Testis (tissue), 3 donors: ENCODE data around the gene EMC9. TPM values are rescaled to one million over a fixed set of nuclear protein-coding genes. Genes with fewer than 3 reads are reported as not detected.

Source experiments
- DNase-seq: peaks from one replicate; pipeline ENCODE4 v3.0.0-alpha.2; 2019
- H3K27ac ChIP-seq, 2 donors: fragments of 200-600 bp; sonication (generic); one replicate each; pipeline ENCODE4 v1.5.1; 2019
- H3K27me3 ChIP-seq: fragments of 200-600 bp; sonication (generic); one replicate; pipeline ENCODE4 v1.5.1; 2019
- H3K36me3 ChIP-seq: fragments of 200-600 bp; sonication (generic); one replicate; pipeline ENCODE4 v1.5.1; 2017; ENCODE audit warnings: low read depth; ENCODE audit errors: missing control alignments
- H3K4me1 ChIP-seq: fragments of 200-600 bp; sonication (generic); one replicate; pipeline ENCODE4 v1.5.1; 2019
- H3K4me3 ChIP-seq, 2 donors: fragments of 200-600 bp; sonication (generic); one replicate each; pipeline ENCODE4 v1.5.1; 2017 to 2019
- H3K9me3 ChIP-seq: fragments of 200-600 bp; sonication (generic); one replicate; pipeline ENCODE4 v1.5.1; 2017
- POLR2A ChIP-seq: fragments of 450-650 bp; IDR thresholded peaks from one replicate; pipeline ENCODE4 v1.6.1; 2017; ENCODE audit warnings: antibody characterized with exemption, mild to moderate bottlenecking, moderate library complexity
- WGBS, 2 donors: methylation state at CpG; one replicate each; pipeline ENCODE4 v1.1.5; 2018; 5-methylcytosine and 5-hydroxymethylcytosine counted together
- intact Hi-C: fragments of 100-400 bp; cut with DNase I; formaldehyde crosslinking; loops from one replicate; pipeline ENCODE4 v1.15.1; 2023; ENCODE audit warnings: low total_unique reads
- polyA plus RNA-seq: library from polyadenylated mRNA; stranded (reverse); fragments of 350-450 nt; fragmentation: Illumina TruSeq; extraction: RNeasy Lipid Tissue Mini Kit (QIAGEN cat#74804); gene quantifications from one replicate; pipeline ENCODE4 v1.2.3, GENCODE V29; 2014; ENCODE audit warnings: low read depth, low replicate concordance; ENCODE audit not compliant: insufficient read depth
- total RNA-seq, 2 donors: library from RNA; depleted of rRNA; stranded (reverse); fragments of >200 nt; gene quantifications; one replicate each; pipeline ENCODE4 v1.2.3, GENCODE V29; 2016
- TF ChIP-seq, protein P1 (sequence below), 3 experiments: fragments of 450-650 bp in 2 of 3; fragments of 200-600 bp in 1 of 3; sonication (generic) in 1 of 3; IDR thresholded peaks; one replicate each; pipeline ENCODE4 v1.5.1; 2016 to 2019; ENCODE audit warnings: antibody characterized with exemption in 3 of 3, mild to moderate bottlenecking in 2 of 3, moderate library complexity in 1 of 3

Gene EMC9
- total and polyA plus RNA-seq, 3 donors from 2014 or later = 15.2 to 33.7 (median 23.9) TPM

- Histone ChIP-seq H3K27me3 (no peaks in the 10 kb centered on the region), H3K4me1 (peaks cover 9% of the 10 kb centered on the region), H3K9me3 (no peaks in the 10 kb centered on the region), H3K4me3 (no peak overlapping the region), H3K36me3 (no peaks in the 10 kb centered on the region), H3K27ac (no peak overlapping the region)
- no peak for DNase-seq
- intact Hi-C loops = no loop called here
- WGBS, 2 donors = 86 to 96% methylated on average over 7 of the region's 7 CpGs
- TF ChIP-seq, protein P1, sequence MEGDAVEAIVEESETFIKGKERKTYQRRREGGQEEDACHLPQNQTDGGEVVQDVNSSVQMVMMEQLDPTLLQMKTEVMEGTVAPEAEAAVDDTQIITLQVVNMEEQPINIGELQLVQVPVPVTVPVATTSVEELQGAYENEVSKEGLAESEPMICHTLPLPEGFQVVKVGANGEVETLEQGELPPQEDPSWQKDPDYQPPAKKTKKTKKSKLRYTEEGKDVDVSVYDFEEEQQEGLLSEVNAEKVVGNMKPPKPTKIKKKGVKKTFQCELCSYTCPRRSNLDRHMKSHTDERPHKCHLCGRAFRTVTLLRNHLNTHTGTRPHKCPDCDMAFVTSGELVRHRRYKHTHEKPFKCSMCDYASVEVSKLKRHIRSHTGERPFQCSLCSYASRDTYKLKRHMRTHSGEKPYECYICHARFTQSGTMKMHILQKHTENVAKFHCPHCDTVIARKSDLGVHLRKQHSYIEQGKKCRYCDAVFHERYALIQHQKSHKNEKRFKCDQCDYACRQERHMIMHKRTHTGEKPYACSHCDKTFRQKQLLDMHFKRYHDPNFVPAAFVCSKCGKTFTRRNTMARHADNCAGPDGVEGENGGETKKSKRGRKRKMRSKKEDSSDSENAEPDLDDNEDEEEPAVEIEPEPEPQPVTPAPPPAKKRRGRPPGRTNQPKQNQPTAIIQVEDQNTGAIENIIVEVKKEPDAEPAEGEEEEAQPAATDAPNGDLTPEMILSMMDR (IDR thresholded peaks at IDR 0.05) = no peak
- no peak for TF ChIP-seq POLR2A
Observed at GRCh38 chr14:24185026-24185425, 43.6 kb upstream of the EMC9 start.

- no peak for TF ChIP-seq POLR2A
- 88 to 93% methylated on average over 5 to 19 of the region's 19 CpGs for WGBS, 2 donors
- no peak overlapping the region for H3K27ac ChIP-seq
- intact Hi-C loops = no loop called here
- no peaks in the 10 kb centered on the region for H3K9me3 ChIP-seq
- no peak overlapping the region for H3K4me3 ChIP-seq
- H3K27me3 ChIP-seq = no peaks in the 10 kb centered on the region
- no peak for DNase-seq
- peaks cover 9% of the 10 kb centered on the region for H3K4me1 ChIP-seq
- H3K36me3 ChIP-seq = no peaks in the 10 kb centered on the region
Observed at GRCh38 chr14:24184104-24184970, 42.9 kb upstream of the EMC9 start.

DNA sequence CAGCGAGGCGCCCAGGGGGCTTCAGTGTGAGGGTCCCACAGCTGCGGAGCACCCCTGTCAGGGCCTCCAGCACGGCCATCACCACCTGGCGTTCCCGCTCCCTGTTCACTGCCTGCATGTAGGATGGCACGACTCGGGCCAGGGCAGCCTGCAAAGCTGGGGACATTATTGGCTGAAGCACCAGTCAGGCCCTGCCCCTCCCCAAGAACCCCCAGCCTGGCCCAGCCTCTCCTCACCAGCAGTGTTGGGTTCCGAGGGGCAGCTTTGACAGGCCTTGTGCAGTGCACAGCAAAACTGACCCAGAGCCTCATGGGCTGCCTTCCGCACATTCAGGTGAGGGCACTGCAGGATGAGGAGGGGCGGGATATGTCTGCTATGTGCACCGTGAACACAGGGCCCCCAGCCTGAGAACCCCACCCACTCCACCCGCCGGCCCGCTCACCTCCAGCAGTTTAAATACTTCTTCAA is 41.7 kb upstream of the EMC9 start:
- H3K27ac ChIP-seq = no peak overlapping the region
- H3K36me3 ChIP-seq = no peaks in the 10 kb centered on the region
- WGBS, 2 donors = 92 to 100% methylated on average over 4 to 15 of the region's 15 CpGs
- H3K4me1 ChIP-seq = peaks cover 7% of the 10 kb centered on the region
- no peak for DNase-seq
- no peaks in the 10 kb centered on the region for H3K27me3 ChIP-seq
- H3K9me3 ChIP-seq = no peaks in the 10 kb centered on the region
- no peak overlapping the region for H3K4me3 ChIP-seq
- intact Hi-C loops = no loop called here
- TF ChIP-seq, protein P1 (IDR thresholded peaks at IDR 0.05) = no peak
- no peak for TF ChIP-seq POLR2A

DNA sequence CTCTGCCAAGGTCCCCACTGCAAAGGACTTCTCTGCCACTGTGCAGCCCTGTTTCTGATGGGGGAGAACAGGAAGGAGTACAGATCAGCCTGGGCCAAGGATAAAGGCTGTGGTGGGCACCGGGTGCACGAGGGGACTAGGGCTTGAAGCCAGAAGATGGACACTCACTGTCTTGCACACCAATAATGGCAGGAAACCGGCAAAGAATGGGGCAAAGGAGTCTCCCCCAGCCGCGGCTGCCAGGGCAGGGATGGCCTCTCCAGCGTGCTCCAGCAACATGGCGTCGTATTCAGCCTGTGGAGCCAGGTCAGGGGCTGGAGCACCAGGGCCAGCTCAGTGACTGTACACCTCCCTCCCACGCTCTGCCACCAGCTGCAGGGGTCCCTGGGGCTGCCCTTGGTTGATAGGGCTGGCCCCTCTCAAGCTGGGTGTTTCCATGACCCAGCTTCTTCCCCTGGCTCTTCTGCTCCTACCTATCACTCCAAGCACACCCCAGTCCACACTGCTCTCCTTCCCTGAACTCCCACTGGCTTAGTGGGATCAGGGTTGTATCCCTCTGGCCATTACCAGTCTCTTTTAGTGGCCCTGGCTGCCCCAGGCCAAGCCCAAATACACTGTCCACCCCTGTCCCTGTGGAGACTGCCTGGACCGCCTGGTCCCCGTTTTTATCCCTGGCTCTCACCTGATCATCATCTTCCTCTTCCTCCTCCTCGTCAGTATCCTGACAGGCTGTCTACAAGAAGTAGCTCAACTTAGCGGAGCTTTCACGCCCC is 40.9 kb upstream of the EMC9 start:
- DNase-seq = no peak
- H3K27me3 ChIP-seq = no peaks in the 10 kb centered on the region
- 87 to 92% methylated on average over 7 to 14 of the region's 14 CpGs for WGBS, 2 donors
- intact Hi-C loops = no loop called here
- H3K4me1 ChIP-seq = no peaks in the 10 kb centered on the region
- no peak overlapping the region for H3K4me3 ChIP-seq
- TF ChIP-seq, protein P1 (IDR thresholded peaks at IDR 0.05) = no peak
- no peak for TF ChIP-seq POLR2A
- H3K36me3 ChIP-seq = no peaks in the 10 kb centered on the region
- H3K9me3 ChIP-seq = no peaks in the 10 kb centered on the region
- no peak overlapping the region for H3K27ac ChIP-seq

GRCh38 chr14:24181371-24182077 is 40.1 kb upstream of the EMC9 start:
- no peak for DNase-seq
- intact Hi-C loops = no loop called here
- no peaks in the 10 kb centered on the region for H3K9me3 ChIP-seq
- 89 to 92% methylated on average over 6 to 17 of the region's 19 CpGs for WGBS, 2 donors
- TF ChIP-seq, protein P1 (IDR thresholded peaks at IDR 0.05) = no peak
- no peak for TF ChIP-seq POLR2A
- H3K36me3 ChIP-seq = no peaks in the 10 kb centered on the region
- no peaks in the 10 kb centered on the region for H3K27me3 ChIP-seq
- H3K27ac ChIP-seq = no peak overlapping the region
- H3K4me1 ChIP-seq = no peaks in the 10 kb centered on the region
- H3K4me3 ChIP-seq = no peak overlapping the region
